Esophagus muscularis mucosa (tissue), 4 donors: ENCODE measurements around the gene DNAJB1.

Experiments
- EP300 ChIP-seq: sonication (generic); formaldehyde crosslinking; IDR thresholded peaks from one replicate; pipeline ENCODE4 v1.6.1; 2017; ENCODE audit warnings: antibody characterized with exemption
- POLR2A ChIP-seq: fragments of 450-650 bp; IDR thresholded peaks from one replicate; pipeline ENCODE4 v1.6.1; 2017; ENCODE audit warnings: antibody characterized with exemption, moderate library complexity, mild to moderate bottlenecking, low read depth
- POLR2AphosphoS5 ChIP-seq, 2 donors: sonication (generic); formaldehyde crosslinking; IDR thresholded peaks; one replicate each; pipeline ENCODE4 v1.6.1; 2017; ENCODE audit warnings: antibody characterized with exemption in 2 of 2
- TF ChIP-seq, protein P1 (sequence below), 3 experiments: fragments of 200-600 bp in 2 of 3; fragments of 450-650 bp in 1 of 3; sonication (generic) in 2 of 3; IDR thresholded peaks; one replicate each; pipeline ENCODE4 v1.5.1; 2017 to 2019; ENCODE audit warnings: antibody characterized with exemption in 3 of 3, mild to moderate bottlenecking in 2 of 3, moderate library complexity in 1 of 3

DNA sequence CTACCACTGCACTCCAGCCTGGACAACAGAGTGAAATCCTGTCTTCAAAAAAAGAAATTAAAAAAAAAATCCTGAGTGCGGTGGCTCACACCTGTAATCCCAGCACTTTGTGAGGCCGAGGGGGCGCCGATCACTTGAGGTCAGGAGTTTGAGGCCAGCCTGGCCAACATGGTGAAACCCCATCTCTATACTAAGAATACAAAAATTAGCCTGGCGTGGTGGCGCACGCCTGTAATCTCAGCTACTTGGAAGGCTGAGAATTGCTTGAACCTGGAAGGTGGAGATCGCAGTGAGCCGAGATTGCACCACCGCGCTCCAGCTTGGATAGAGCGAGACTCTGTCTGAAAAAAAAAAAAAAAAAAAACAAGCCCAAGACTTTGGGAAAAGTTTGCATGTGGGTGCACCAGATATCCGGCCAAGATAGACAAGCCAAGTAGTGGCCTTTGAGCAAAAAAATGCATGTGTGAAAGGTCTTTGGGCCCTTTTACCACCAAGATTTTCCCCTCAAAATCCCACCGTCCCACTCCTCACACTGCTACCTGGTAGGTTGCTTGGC lies 5.7 kb downstream of the DNAJB1 start:
- no peak for TF ChIP-seq EP300
- TF ChIP-seq, protein P1, sequence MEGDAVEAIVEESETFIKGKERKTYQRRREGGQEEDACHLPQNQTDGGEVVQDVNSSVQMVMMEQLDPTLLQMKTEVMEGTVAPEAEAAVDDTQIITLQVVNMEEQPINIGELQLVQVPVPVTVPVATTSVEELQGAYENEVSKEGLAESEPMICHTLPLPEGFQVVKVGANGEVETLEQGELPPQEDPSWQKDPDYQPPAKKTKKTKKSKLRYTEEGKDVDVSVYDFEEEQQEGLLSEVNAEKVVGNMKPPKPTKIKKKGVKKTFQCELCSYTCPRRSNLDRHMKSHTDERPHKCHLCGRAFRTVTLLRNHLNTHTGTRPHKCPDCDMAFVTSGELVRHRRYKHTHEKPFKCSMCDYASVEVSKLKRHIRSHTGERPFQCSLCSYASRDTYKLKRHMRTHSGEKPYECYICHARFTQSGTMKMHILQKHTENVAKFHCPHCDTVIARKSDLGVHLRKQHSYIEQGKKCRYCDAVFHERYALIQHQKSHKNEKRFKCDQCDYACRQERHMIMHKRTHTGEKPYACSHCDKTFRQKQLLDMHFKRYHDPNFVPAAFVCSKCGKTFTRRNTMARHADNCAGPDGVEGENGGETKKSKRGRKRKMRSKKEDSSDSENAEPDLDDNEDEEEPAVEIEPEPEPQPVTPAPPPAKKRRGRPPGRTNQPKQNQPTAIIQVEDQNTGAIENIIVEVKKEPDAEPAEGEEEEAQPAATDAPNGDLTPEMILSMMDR (IDR thresholded peaks at IDR 0.05): no peak
- no peak for TF ChIP-seq POLR2A
- no peak for TF ChIP-seq POLR2AphosphoS5 (IDR thresholded peaks at IDR 0.05)
